ENCODE data around the gene ITPK1. TPM values are rescaled to one million over a fixed set of nuclear protein-coding genes. Genes with fewer than 3 reads are reported as not detected.

The ITPK1 gene
- total and polyA plus RNA-seq, 2 experiments from 2014 or later, result 35.9 to 101 TPM

DNA sequence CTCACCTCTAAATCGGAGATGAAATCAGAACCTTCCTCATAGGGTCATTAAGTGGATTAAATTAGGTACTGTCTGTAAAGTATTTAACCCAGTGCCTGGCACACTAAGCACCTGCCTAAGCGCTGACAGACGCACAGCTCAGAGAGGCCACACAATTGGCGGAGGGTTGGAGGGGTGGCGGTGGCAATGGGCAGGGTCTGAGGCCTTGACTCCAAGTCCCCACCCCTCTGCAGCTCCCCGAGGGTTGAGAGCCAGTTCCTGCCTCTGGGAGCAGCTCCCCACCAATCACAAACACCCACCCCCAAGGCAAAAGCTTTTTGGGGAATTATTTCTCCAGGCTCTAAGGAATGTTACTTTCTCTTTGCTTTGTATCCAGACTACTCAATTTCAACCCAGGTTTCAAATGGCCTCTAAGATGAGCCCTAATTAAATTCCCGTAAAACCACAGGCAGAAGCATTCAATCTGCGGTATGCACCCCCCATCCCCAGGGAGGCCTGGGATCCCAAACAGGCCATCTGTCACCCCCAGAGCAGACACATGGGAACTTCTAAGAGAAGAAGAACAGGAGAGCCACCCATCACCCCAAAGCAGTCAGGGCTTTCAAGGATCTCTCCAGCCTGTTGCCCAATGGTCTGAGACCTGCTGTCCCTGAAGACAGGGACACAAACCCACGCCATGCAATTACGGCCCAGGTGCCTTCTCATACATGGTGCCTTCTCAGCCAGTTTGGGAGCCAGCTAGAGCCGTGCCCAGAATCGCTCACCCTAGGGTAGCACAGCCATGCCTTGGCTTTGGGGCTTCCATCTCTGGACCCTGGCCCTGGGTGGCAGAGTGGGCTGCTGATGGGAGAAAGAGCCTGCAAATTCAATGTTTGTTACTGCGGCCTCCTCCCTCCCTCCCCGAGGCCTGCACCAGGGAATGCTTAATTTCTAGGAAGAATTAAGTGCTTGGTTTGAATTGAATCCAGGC is 126.7 kb downstream of the ITPK1 start:
- DNase-seq (ENCODE audit: low spot score) (no peak), ATAC-seq (no peak; the same call in 2 of the 3 replicates)
- Histone ChIP-seq H3K4me1 (ENCODE audit: insufficient read depth) (no peaks in the 10 kb centered on the region), H3K4me2 (no peak overlapping the region), H3K4me3 (no peak overlapping the region), H3K36me3 (ENCODE audit: insufficient read depth) (no peaks in the 10 kb centered on the region), H3K79me2 (replicated peaks; ENCODE audit: insufficient read depth) (peaks cover 21% of the 10 kb centered on the region; the same call in 1 of the 2 replicates), H3K27ac (ENCODE audit: low read depth) (no peak overlapping the region), H2AFZ (no peak overlapping the region), H4K20me1 (replicated peaks; ENCODE audit: insufficient read depth) (peaks cover 6% of the 10 kb centered on the region), H3F3A (replicated peaks; ENCODE audit: low read depth) (no peaks in the 10 kb centered on the region), H3K27me3 (ENCODE audit: insufficient read depth) (no peaks in the 10 kb centered on the region), H3K9me2 (ENCODE audit: insufficient read depth) (no peaks in the 10 kb centered on the region)
- Mint-ChIP-seq H3K9me3 (no peaks in the 10 kb centered on the region; the same call in 1 of the 3 replicates), H3K27me3 (ENCODE audit: insufficient read depth, low read depth, poor library complexity) (peaks cover 13% of the 10 kb centered on the region), H3K36me3 (ENCODE audit: low read depth) (peaks cover 36% of the 10 kb centered on the region), H3K4me3 (no peak overlapping the region), H3K27ac (peak overlapping the region; percentile 15; the same call in 1 of the 2 replicates), H3K4me1 (peaks cover 6% of the 10 kb centered on the region)
- TF ChIP-seq POLR2AphosphoS5 (IDR thresholded peaks at IDR 0.05; ENCODE audit: low read depth) (no peak), JUNB (IDR thresholded peaks at IDR 0.05; ENCODE audit: unreplicated experiment) (no peak), EZH2 (IDR thresholded peaks at IDR 0.05; ENCODE audit: low read depth, unreplicated experiment) (no peak), ZNF114 (CRISPR knock-in tag; IDR thresholded peaks at IDR 0.05) (no peak), ZNF331 (CRISPR knock-in tag; IDR thresholded peaks at IDR 0.05; ENCODE audit: low read depth) (no peak), STAT1 (IDR thresholded peaks at IDR 0.05; ENCODE audit: unreplicated experiment) (no peak), EZH2phosphoT487 (IDR thresholded peaks at IDR 0.05; ENCODE audit: unreplicated experiment) (no peak), NANOG (IDR thresholded peaks at IDR 0.05; ENCODE audit: borderline replicate concordance) (no peak), CREB1 (CRISPR knock-in tag; IDR thresholded peaks at IDR 0.05; ENCODE audit: low read depth) (no peak)
- TF ChIP-seq, protein P1, sequence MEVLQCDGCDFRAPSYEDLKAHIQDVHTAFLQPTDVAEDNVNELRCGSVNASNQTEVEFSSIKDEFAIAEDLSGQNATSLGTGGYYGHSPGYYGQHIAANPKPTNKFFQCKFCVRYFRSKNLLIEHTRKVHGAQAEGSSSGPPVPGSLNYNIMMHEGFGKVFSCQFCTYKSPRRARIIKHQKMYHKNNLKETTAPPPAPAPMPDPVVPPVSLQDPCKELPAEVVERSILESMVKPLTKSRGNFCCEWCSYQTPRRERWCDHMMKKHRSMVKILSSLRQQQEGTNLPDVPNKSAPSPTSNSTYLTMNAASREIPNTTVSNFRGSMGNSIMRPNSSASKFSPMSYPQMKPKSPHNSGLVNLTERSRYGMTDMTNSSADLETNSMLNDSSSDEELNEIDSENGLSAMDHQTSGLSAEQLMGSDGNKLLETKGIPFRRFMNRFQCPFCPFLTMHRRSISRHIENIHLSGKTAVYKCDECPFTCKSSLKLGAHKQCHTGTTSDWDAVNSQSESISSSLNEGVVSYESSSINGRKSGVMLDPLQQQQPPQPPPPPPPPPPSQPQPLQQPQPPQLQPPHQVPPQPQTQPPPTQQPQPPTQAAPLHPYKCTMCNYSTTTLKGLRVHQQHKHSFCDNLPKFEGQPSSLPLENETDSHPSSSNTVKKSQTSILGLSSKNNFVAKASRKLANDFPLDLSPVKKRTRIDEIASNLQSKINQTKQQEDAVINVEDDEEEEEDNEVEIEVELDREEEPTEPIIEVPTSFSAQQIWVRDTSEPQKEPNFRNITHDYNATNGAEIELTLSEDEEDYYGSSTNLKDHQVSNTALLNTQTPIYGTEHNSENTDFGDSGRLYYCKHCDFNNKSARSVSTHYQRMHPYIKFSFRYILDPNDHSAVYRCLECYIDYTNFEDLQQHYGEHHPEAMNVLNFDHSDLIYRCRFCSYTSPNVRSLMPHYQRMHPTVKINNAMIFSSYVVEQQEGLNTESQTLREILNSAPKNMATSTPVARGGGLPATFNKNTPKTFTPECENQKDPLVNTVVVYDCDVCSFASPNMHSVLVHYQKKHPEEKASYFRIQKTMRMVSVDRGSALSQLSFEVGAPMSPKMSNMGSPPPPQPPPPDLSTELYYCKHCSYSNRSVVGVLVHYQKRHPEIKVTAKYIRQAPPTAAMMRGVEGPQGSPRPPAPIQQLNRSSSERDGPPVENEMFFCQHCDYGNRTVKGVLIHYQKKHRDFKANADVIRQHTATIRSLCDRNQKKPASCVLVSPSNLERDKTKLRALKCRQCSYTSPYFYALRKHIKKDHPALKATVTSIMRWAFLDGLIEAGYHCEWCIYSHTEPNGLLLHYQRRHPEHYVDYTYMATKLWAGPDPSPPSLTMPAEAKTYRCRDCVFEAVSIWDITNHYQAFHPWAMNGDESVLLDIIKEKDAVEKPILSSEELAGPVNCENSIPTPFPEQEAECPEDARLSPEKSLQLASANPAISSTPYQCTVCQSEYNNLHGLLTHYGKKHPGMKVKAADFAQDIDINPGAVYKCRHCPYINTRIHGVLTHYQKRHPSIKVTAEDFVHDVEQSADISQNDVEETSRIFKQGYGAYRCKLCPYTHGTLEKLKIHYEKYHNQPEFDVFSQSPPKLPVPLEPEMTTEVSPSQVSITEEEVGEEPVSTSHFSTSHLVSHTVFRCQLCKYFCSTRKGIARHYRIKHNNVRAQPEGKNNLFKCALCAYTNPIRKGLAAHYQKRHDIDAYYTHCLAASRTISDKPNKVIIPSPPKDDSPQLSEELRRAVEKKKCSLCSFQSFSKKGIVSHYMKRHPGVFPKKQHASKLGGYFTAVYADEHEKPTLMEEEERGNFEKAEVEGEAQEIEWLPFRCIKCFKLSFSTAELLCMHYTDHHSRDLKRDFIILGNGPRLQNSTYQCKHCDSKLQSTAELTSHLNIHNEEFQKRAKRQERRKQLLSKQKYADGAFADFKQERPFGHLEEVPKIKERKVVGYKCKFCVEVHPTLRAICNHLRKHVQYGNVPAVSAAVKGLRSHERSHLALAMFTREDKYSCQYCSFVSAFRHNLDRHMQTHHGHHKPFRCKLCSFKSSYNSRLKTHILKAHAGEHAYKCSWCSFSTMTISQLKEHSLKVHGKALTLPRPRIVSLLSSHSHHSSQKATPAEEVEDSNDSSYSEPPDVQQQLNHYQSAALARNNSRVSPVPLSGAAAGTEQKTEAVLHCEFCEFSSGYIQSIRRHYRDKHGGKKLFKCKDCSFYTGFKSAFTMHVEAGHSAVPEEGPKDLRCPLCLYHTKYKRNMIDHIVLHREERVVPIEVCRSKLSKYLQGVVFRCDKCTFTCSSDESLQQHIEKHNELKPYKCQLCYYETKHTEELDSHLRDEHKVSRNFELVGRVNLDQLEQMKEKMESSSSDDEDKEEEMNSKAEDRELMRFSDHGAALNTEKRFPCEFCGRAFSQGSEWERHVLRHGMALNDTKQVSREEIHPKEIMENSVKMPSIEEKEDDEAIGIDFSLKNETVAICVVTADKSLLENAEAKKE (CRISPR knock-in tag; IDR thresholded peaks at IDR 0.05), result no peak
- TF ChIP-seq, protein P2, sequence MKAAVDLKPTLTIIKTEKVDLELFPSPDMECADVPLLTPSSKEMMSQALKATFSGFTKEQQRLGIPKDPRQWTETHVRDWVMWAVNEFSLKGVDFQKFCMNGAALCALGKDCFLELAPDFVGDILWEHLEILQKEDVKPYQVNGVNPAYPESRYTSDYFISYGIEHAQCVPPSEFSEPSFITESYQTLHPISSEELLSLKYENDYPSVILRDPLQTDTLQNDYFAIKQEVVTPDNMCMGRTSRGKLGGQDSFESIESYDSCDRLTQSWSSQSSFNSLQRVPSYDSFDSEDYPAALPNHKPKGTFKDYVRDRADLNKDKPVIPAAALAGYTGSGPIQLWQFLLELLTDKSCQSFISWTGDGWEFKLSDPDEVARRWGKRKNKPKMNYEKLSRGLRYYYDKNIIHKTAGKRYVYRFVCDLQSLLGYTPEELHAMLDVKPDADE (IDR thresholded peaks at IDR 0.05), result no peak
- TF ChIP-seq, protein P3, sequence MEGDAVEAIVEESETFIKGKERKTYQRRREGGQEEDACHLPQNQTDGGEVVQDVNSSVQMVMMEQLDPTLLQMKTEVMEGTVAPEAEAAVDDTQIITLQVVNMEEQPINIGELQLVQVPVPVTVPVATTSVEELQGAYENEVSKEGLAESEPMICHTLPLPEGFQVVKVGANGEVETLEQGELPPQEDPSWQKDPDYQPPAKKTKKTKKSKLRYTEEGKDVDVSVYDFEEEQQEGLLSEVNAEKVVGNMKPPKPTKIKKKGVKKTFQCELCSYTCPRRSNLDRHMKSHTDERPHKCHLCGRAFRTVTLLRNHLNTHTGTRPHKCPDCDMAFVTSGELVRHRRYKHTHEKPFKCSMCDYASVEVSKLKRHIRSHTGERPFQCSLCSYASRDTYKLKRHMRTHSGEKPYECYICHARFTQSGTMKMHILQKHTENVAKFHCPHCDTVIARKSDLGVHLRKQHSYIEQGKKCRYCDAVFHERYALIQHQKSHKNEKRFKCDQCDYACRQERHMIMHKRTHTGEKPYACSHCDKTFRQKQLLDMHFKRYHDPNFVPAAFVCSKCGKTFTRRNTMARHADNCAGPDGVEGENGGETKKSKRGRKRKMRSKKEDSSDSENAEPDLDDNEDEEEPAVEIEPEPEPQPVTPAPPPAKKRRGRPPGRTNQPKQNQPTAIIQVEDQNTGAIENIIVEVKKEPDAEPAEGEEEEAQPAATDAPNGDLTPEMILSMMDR (conservative IDR thresholded peaks at IDR 0.05; ENCODE audit: low read depth in 2 of 2), result no peak
- TF ChIP-seq, protein P4, sequence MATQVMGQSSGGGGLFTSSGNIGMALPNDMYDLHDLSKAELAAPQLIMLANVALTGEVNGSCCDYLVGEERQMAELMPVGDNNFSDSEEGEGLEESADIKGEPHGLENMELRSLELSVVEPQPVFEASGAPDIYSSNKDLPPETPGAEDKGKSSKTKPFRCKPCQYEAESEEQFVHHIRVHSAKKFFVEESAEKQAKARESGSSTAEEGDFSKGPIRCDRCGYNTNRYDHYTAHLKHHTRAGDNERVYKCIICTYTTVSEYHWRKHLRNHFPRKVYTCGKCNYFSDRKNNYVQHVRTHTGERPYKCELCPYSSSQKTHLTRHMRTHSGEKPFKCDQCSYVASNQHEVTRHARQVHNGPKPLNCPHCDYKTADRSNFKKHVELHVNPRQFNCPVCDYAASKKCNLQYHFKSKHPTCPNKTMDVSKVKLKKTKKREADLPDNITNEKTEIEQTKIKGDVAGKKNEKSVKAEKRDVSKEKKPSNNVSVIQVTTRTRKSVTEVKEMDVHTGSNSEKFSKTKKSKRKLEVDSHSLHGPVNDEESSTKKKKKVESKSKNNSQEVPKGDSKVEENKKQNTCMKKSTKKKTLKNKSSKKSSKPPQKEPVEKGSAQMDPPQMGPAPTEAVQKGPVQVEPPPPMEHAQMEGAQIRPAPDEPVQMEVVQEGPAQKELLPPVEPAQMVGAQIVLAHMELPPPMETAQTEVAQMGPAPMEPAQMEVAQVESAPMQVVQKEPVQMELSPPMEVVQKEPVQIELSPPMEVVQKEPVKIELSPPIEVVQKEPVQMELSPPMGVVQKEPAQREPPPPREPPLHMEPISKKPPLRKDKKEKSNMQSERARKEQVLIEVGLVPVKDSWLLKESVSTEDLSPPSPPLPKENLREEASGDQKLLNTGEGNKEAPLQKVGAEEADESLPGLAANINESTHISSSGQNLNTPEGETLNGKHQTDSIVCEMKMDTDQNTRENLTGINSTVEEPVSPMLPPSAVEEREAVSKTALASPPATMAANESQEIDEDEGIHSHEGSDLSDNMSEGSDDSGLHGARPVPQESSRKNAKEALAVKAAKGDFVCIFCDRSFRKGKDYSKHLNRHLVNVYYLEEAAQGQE (IDR thresholded peaks at IDR 0.05; ENCODE audit: unreplicated experiment), result no peak

Measured in GM23338 (cell line).